Ovary (tissue), 3 donors: ENCODE measurements around the gene PPP1R9B.

ENCODE experiments used
- EP300 ChIP-seq: sonication (generic); formaldehyde crosslinking; IDR thresholded peaks from one replicate; pipeline ENCODE4 v1.6.1; 2017; ENCODE audit warnings: antibody characterized with exemption
- POLR2A ChIP-seq: fragments of 450-650 bp; IDR thresholded peaks from one replicate; pipeline ENCODE4 v1.6.1; 2017; ENCODE audit warnings: antibody characterized with exemption, mild to moderate bottlenecking, moderate library complexity
- TF ChIP-seq, protein P1 (sequence below), 3 donors: fragments of 450-650 bp in 2 of 3; fragments of 200-600 bp in 1 of 3; IDR thresholded peaks; one replicate each; pipeline versions ENCODE4 v1.5.1 to v1.8.0; 2016 to 2022; ENCODE audit warnings: antibody characterized with exemption in 3 of 3, mild to moderate bottlenecking in 1 of 3
- donor health status: DM: no; HTN: no; CAD: no.

DNA sequence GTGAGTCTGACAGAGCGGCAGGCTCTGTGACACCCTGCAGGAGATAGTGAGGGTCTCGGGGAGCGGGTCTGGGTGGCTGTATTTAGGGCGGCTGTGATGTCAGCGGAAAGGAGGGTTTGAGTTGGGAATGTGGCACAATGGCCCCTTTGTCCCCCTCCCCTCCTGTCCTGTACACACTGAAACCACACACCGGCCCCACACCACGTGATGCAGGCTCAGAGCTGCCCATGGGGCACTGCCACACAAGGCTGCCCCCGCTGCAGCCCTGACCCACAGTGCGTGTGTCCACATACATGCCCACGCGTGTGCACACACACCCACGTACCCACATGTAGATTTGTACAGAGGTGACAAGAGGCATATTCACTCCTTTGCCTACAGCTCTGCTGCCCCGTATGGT is 30.7 kb upstream of the PPP1R9B start:
- TF ChIP-seq, protein P1, sequence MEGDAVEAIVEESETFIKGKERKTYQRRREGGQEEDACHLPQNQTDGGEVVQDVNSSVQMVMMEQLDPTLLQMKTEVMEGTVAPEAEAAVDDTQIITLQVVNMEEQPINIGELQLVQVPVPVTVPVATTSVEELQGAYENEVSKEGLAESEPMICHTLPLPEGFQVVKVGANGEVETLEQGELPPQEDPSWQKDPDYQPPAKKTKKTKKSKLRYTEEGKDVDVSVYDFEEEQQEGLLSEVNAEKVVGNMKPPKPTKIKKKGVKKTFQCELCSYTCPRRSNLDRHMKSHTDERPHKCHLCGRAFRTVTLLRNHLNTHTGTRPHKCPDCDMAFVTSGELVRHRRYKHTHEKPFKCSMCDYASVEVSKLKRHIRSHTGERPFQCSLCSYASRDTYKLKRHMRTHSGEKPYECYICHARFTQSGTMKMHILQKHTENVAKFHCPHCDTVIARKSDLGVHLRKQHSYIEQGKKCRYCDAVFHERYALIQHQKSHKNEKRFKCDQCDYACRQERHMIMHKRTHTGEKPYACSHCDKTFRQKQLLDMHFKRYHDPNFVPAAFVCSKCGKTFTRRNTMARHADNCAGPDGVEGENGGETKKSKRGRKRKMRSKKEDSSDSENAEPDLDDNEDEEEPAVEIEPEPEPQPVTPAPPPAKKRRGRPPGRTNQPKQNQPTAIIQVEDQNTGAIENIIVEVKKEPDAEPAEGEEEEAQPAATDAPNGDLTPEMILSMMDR (IDR thresholded peaks at IDR 0.05): no peak
- no peak for TF ChIP-seq POLR2A
- no peak for TF ChIP-seq EP300
